Measurements from ENCODE around the gene ZRANB3.

The ZRANB3 gene

GRCh38 chr2:135246711-135247270 lies 284.2 kb downstream of the ZRANB3 start:
- DNase-seq (ENCODE audit: low read depth), result no peak

- no peak for DNase-seq (ENCODE audit: low read depth)
Measured at GRCh38 chr2:135245071-135245470, 285.9 kb downstream of the ZRANB3 start.

- no peak for DNase-seq (ENCODE audit: low read depth)
Measured at GRCh38 chr2:135238651-135239050, 292.4 kb downstream of the ZRANB3 start.

- DNase-seq (ENCODE audit: low read depth), result no peak
Measured at GRCh38 chr2:135230150-135230549, 300.9 kb downstream of the ZRANB3 start.

GRCh38 chr2:135227386-135227785 lies 303.6 kb downstream of the ZRANB3 start:
- DNase-seq (ENCODE audit: low read depth), result no peak

GRCh38 chr2:135226961-135227360 lies 304.1 kb downstream of the ZRANB3 start:
- no peak for DNase-seq (ENCODE audit: low read depth)

- DNase-seq (ENCODE audit: low read depth), result no peak
Measured at GRCh38 chr2:135225781-135226180, 305.2 kb downstream of the ZRANB3 start.

GRCh38 chr2:135219226-135219625 lies 311.8 kb downstream of the ZRANB3 start:
- DNase-seq (ENCODE audit: low read depth), result no peak

GRCh38 chr2:135218426-135218825 lies 312.6 kb downstream of the ZRANB3 start:
- DNase-seq (ENCODE audit: low read depth), result no peak

GRCh38 chr2:135212757-135213156 lies 318.3 kb downstream of the ZRANB3 start:
- DNase-seq (ENCODE audit: low read depth), result no peak

GRCh38 chr2:135208016-135208415 lies 323.0 kb downstream of the ZRANB3 start:
- DNase-seq (ENCODE audit: low read depth), result no peak

GRCh38 chr2:135203944-135204343 lies 327.1 kb downstream of the ZRANB3 start:
- no peak for DNase-seq (ENCODE audit: low read depth)

- no peak for DNase-seq (ENCODE audit: low read depth)
Measured at GRCh38 chr2:135202751-135203150, 328.3 kb downstream of the ZRANB3 start.

- no peak for DNase-seq (ENCODE audit: low read depth)
Measured at GRCh38 chr2:135198481-135198880, 332.5 kb downstream of the ZRANB3 start.

- DNase-seq (ENCODE audit: low read depth), result no peak
Measured at GRCh38 chr2:135190799-135191198, 340.2 kb downstream of the ZRANB3 start.

GRCh38 chr2:135189148-135189547 lies 341.9 kb downstream of the ZRANB3 start:
- DNase-seq (ENCODE audit: low read depth), result no peak

GRCh38 chr2:135187270-135187669 lies 343.7 kb downstream of the ZRANB3 start:
- DNase-seq (ENCODE audit: low read depth), result no peak

- no peak for DNase-seq (ENCODE audit: low read depth)
Measured at GRCh38 chr2:135186054-135186453, 345.0 kb downstream of the ZRANB3 start.

- DNase-seq (ENCODE audit: low read depth), result no peak
Measured at GRCh38 chr2:135183822-135184221, 347.2 kb downstream of the ZRANB3 start.

- DNase-seq (ENCODE audit: low read depth), result no peak
Measured at GRCh38 chr2:135182601-135183000, 348.4 kb downstream of the ZRANB3 start.

GRCh38 chr2:135182190-135182589 lies 348.8 kb downstream of the ZRANB3 start:
- no peak for DNase-seq (ENCODE audit: low read depth)

GRCh38 chr2:135179689-135180088 lies 351.3 kb downstream of the ZRANB3 start:
- no peak for DNase-seq (ENCODE audit: low read depth)

- DNase-seq (ENCODE audit: low read depth), result no peak
Measured at GRCh38 chr2:135175177-135175576, 355.8 kb downstream of the ZRANB3 start.

GRCh38 chr2:135174810-135175093 lies 356.3 kb downstream of the ZRANB3 start:
- no peak for DNase-seq (ENCODE audit: low read depth)
